ENCODE results near the gene KCNMA1.

The KCNMA1 gene

DNA sequence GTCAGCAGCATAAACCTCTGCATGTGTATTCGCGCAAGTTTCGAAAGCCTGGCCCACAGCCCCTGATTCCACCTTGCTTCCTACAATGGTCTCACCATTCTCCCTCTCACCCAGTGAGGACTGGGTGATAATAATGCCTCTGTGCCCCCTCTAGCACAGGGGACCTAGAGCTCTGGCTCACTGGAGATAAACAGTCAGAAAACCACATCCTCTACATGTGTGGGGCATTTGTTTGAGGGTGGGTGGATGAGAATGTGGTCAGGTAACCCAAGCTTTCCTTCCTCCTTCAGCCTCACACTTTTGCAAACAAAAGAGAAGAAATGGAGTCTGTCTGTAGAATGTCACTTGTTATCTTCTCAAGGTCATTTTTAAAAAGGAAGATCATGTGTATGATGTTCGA lies 373.5 kb downstream of the KCNMA1 start:
- DNase-seq (ENCODE audit: extremely low read depth, insufficient read length): peak; percentile 15
- TF ChIP-seq, protein P1, sequence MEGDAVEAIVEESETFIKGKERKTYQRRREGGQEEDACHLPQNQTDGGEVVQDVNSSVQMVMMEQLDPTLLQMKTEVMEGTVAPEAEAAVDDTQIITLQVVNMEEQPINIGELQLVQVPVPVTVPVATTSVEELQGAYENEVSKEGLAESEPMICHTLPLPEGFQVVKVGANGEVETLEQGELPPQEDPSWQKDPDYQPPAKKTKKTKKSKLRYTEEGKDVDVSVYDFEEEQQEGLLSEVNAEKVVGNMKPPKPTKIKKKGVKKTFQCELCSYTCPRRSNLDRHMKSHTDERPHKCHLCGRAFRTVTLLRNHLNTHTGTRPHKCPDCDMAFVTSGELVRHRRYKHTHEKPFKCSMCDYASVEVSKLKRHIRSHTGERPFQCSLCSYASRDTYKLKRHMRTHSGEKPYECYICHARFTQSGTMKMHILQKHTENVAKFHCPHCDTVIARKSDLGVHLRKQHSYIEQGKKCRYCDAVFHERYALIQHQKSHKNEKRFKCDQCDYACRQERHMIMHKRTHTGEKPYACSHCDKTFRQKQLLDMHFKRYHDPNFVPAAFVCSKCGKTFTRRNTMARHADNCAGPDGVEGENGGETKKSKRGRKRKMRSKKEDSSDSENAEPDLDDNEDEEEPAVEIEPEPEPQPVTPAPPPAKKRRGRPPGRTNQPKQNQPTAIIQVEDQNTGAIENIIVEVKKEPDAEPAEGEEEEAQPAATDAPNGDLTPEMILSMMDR (IDR thresholded peaks at IDR 0.05; ENCODE audit: insufficient read depth, low read length, poor library complexity, severe bottlenecking): no peak
- H3K36me3 ChIP-seq (ENCODE audit: control insufficient read depth, insufficient read depth, low read length): no peaks in the 10 kb centered on the region
- H3K4me3 ChIP-seq (replicated peaks; ENCODE audit: low read depth, low read length): no peak overlapping the region
- H3K27me3 ChIP-seq (replicated peaks; ENCODE audit: control insufficient read depth, insufficient read depth, low read length): no peaks in the 10 kb centered on the region; the same call in 1 of the 2 replicates

DNA sequence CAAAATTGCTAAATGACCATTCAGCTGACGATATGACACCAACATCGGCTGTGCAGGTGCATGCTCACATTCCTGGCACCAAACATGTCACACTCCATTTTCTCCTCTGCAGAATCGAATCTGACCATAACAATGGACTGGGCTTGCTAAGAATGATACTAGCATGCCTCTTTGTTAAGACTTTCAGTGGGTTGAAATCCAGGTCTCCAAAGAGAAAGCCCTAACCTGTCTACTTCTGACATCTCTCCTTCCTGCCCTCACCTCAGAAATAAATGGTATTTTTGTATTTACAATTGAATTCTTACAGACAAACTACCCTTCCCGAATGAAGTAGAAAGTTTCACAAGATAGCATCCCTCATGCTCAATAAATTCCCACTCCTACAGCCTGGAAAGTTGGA lies 373.9 kb downstream of the KCNMA1 start:
- DNase-seq (ENCODE audit: extremely low read depth, insufficient read length): no peak
- Histone ChIP-seq H3K4me3 (replicated peaks; ENCODE audit: low read depth, low read length) (no peak overlapping the region), H3K36me3 (ENCODE audit: control insufficient read depth, insufficient read depth, low read length) (no peaks in the 10 kb centered on the region), H3K27me3 (replicated peaks; ENCODE audit: control insufficient read depth, insufficient read depth, low read length) (no peaks in the 10 kb centered on the region; the same call in 1 of the 2 replicates)
- TF ChIP-seq, protein P1 (IDR thresholded peaks at IDR 0.05; ENCODE audit: insufficient read depth, low read length, poor library complexity, severe bottlenecking): no peak

DNA sequence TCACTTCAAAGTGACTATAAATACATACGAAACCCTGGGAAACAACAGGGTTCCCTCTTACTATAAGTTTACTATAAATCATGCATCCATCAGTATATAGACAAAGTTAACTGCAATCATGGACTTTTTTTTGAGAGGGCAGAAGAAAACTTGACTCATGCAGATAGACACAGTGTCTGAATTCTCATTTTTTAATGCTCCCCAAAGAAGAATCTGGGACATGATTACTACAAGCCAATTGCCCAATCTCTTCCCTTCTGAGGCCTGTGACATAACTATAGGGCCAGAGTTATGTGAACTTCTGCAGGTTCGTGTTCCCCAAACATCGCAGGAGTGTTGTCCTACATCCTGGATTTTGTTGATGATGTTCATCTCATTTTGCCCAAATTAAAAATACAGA lies 376.5 kb downstream of the KCNMA1 start:
- no peak overlapping the region for H3K4me3 ChIP-seq (replicated peaks; ENCODE audit: low read depth, low read length)
- no peaks in the 10 kb centered on the region for H3K36me3 ChIP-seq (ENCODE audit: control insufficient read depth, insufficient read depth, low read length)
- H3K27me3 ChIP-seq (replicated peaks; ENCODE audit: control insufficient read depth, insufficient read depth, low read length): no peaks in the 10 kb centered on the region
- TF ChIP-seq, protein P1 (IDR thresholded peaks at IDR 0.05; ENCODE audit: insufficient read depth, low read length, poor library complexity, severe bottlenecking): no peak
- DNase-seq (ENCODE audit: extremely low read depth, insufficient read length): no peak

DNA sequence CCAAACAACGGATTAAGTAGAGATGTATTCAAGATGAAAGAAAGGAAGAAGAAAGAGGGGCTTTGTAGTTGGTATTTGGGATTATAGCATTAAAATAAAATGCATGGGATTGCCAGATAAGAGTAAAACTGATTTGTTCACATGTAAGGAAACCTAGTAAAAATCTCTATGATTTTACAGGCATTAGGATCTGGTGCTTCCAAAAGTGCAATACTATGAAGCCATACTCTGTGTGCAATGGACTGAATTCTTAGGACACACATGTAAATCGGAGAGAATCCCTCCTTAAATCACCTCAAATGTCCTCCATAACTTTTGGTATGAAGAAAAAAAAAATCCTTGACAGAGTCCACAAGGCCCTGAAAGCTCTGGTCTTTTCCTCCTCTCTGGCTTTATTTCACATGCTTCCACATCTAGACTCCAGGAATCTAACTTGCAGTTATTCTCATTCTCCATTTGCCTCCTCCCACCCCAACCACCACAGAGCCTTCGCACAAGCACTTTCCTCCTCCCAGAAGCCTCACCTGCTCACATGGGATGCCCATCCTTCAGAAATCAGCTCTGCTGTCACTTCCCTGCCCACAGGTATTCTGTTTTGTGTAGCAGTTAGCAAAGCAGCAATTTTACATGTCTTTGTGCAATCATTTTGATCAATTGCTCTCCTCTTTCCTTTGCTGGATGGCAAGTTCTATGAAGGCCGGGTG lies 378.3 kb downstream of the KCNMA1 start:
- TF ChIP-seq, protein P1 (IDR thresholded peaks at IDR 0.05; ENCODE audit: insufficient read depth, low read length, poor library complexity, severe bottlenecking): no peak
- DNase-seq (ENCODE audit: extremely low read depth, insufficient read length): no peak
- H3K36me3 ChIP-seq (ENCODE audit: control insufficient read depth, insufficient read depth, low read length): no peaks in the 10 kb centered on the region
- no peaks in the 10 kb centered on the region for H3K27me3 ChIP-seq (replicated peaks; ENCODE audit: control insufficient read depth, insufficient read depth, low read length)
- no peak overlapping the region for H3K4me3 ChIP-seq (replicated peaks; ENCODE audit: low read depth, low read length)

DNA sequence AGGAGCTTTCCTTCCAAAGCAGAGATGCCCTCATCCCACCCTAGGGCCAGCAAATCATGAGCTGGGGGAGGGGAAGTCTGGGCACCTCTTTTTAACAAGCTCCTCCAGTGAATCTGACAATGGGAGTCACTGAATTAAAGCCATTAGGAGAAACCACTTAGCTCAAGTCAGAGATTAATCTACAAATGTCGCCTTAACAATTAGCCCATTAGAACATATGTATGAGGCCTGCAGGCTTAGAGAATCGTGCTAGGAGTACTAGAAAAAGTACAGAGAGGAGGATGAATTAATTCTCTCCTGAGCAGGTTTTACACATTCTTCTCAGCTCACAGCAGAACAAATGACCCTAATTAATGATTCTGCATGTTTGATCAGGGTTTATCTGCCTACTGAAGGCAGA lies 381.3 kb downstream of the KCNMA1 start:
- H3K36me3 ChIP-seq (ENCODE audit: control insufficient read depth, insufficient read depth, low read length): no peaks in the 10 kb centered on the region
- H3K4me3 ChIP-seq (replicated peaks; ENCODE audit: low read depth, low read length): no peak overlapping the region
- no peak for DNase-seq (ENCODE audit: extremely low read depth, insufficient read length)
- TF ChIP-seq, protein P1 (IDR thresholded peaks at IDR 0.05; ENCODE audit: insufficient read depth, low read length, poor library complexity, severe bottlenecking): no peak
- H3K27me3 ChIP-seq (replicated peaks; ENCODE audit: control insufficient read depth, insufficient read depth, low read length): no peaks in the 10 kb centered on the region
